Right hindlimb (tissue), 1 donor: ENCODE results near the gene PPP2R5B.
A peak's percentile ranks its signal among the peaks of the same experiment; 100 is the strongest.

ENCODE experiments used
- DNase-seq: peaks from one replicate; pipeline ENCODE4 v3.0.0-alpha.2; 2018

Gene PPP2R5B

DNA sequence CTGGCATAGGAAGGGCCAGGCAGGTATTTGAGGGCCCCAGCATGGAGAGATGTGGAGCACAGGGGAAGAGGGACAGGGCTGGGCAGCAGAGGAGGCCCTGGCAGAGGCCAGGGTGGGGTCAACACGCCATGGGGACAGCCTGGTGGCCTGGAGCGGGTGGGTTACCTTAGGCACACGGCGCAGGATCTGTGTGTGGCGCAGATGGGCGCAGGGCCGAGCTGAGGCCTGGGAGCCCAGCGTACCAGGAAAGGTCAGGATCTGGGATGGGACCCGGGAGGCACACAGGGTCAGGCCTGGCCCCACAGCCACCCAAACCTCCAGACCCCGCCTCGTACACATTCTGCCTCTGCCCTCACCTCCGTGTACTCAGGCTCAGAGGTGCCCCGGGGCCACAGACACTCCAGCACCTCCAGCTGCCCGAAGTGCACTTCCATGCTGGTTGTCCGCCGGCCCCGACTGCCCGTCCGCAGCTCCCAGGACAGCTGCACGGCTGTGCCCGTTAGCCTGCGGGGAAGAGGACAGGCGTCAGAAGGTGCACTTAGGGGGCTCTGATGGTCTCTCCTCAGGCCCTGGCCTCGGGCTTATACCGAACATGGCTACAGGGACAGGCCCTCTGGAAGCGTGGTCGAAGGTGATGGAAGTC is 13.9 kb upstream of the PPP2R5B start:
- no peak for DNase-seq

DNA sequence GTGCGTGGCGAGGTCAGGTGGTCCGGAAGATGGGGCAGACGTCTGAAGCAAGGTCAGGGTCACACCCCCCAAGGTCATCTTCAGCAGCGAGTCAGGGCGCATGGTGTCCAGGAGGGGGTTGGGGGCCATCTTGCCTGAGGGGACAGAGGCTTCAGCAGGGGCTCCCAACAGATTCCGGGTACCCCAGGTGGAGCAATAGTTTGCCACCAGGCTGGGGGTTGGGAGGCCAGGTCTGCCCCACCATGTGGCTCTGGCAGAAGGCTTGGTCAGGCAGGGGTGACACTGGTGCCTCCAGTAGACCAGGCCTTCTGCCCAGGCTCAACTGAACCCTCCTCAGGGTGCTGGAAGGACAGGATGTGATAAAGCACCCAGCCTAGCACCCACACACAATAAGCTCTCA is 13.3 kb upstream of the PPP2R5B start:
- no peak for DNase-seq

DNA sequence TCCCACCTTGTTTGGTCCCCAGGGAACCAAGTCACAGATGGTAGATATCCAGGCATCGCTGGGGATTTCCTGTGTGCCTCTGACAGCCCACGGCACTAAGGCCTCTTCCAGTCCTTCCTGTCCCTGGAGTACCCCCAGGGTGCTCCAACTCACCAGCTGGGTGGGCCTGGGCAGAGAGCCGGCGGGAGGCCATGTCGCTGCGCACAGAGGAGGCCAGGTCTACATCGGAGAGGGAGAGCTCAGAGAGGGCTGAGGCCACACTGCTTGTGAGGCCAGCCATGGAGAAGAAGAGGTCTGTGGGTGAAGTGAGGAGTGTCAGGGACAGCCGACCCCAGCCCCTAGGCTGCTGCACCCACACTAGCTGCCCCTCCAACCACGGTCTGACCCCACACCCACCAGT is 12.8 kb upstream of the PPP2R5B start:
- no peak for DNase-seq

DNA sequence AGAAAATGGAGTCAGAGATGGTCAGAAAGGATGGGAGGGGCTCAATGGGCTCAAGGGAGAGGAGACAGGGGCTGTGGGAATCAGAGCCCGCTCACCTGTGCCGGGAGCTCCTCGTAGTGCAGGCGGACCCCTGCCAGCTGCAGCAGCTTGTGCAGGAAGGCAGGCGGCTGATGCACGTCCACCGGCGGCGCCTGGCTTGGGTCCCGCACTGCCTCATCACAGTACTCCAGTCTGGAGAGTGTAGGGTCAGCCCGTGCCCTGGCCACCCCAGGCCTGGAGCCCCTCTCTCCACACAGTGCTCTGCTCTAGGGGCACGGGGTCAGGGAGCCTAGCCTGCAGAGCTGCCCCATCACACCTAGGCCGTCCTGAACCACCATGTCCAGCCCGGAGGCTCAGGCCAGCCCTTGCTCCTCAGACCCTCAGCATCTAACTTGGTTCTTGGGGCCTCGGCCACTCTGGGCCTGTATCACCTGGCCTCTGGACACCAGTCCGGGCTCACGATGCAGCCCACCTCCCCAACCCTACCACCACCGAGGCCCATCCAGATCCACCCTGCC is 11.2 kb upstream of the PPP2R5B start:
- DNase-seq = no peak

- no peak for DNase-seq
Observed at GRCh38 chr11:64914123-64914522, 10.4 kb upstream of the PPP2R5B start.

DNA sequence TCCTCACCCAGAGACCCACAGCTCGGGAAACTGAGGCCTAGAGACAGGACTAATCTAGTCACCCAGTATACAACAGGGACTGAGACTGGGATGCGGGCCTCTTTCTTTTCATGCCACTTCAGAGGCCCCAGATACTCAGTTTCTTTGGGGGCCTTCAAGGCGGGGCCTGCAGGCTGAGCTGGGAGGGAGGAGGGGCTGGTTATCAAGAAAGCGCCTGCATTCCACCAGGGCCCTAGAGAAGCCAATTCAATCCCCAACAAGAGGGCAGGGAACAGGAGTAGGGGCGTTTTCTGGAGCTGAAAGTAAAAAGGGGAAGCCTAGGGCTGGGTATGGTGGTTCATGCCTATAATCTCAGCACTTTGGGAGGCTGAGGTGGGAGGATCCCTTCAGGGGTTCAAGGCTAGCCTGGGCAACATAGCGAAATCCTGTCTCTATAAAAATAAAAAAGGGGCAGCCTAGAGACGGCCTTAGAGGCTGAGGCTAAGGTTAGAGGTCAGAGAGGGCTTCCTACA is 9.1 kb upstream of the PPP2R5B start:
- DNase-seq = no peak

GRCh38 chr11:64916040-64916774 is 8.3 kb upstream of the PPP2R5B start:
- DNase-seq = no peak

DNA sequence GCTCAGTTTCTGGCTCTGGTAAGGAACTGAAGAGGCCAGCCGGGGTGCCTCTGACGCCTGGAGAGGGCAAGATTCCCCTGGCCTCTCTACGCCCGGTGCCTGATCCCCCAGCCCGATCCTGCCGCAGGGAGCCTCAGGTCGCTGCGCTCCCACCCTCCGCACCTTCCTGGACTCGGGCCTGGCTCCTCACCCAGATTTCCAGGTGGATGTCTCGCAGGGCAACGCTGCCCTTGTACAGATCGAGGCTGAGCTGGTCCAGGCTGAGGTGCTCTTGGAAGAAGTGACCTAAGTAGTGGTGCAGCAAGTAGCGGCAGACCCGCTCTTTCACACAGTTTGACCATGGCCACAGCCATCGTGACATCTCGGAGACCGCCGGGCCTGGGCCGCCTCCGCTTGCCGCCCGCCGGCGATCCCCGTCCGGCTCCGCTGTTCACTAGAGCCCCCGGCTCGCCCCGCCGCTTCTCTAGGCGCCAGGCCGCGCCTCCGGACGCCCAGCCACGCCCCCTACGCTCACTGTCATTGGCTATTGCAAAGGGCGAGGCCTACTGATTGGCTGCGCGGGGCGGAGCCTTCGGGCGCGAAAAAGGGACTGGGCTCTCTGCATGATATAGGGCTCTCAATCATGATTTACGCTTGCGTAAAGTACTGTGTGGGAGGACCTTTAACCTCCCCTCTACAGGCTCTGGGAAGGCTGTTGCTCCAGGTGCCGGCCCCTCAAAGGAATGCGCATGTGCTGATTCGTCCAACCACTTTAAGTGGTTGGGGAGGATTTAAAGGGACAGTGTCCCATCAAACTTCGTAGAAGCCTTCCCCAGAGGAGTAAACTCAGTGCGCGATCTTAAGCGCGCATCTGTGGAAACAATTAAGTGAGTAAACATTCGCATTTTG is 7.5 kb upstream of the PPP2R5B start, which contains the start of gene ATG2A:
Gene ATG2A (minus strand): TSS at position 435 of the 888 bp plus-strand sequence. CDS start 74 bp downstream, at position 361.
- DNase-seq = peak; percentile 99

DNA sequence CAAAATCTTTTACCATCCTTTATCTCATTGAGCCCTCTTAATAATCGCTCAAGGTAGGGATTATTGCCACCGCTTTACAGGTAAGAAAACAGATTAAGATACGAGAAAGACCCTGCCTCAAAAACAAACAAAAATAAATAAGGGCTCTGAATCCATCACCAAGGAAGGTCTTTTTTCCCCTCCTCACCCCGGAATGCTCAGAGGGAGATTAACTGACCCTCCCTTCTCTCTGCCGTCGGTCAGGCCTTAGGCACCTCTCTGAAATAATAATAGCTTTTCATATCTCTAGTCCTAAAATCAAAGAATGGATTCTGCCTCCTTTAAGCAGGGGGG is 6.9 kb upstream of the PPP2R5B start:
- DNase-seq = no peak

GRCh38 chr11:64918017-64918416 is 6.5 kb upstream of the PPP2R5B start:
- no peak for DNase-seq

DNA sequence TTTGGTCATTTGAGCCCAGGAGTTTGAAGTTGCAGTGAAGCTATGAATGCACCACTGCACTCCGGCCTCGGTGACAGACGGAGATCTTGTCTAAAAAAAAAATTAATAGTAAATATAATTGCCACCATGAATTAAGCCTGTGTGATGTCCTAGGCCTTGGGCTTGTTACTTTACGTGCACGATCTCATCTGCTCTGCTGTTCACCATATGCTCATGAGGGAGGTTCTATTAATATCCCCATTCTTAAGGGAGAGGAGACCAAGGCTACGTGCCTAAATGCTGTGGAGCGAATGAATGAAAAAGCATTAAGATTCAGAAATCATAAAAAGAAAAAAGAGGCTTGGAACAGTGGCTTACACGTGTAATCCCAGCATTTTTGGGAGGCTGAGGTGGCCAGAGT is 4.9 kb upstream of the PPP2R5B start:
- DNase-seq = no peak

GRCh38 chr11:64920124-64920523 is 4.4 kb upstream of the PPP2R5B start:
- DNase-seq = no peak

DNA sequence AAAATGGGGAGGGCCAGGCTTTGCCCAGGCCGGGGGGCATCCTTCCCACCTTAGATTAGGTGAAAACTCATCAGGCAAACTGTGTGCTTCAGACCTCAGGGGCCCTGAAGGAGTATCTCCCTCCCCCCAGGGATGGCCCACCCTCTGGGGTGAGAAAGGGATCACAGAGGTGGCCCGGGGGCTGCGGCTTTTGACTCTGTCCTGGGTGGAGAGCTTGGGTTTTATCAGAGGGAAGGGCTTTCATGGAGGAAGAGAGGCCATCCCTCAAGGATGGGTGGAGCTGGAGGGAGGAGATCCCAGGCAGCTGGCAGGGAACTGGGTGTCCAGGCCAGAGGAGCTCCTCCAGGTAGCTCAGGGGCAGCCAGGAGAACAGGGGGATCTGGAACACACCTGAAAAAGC is 3.1 kb upstream of the PPP2R5B start:
- no peak for DNase-seq

DNA sequence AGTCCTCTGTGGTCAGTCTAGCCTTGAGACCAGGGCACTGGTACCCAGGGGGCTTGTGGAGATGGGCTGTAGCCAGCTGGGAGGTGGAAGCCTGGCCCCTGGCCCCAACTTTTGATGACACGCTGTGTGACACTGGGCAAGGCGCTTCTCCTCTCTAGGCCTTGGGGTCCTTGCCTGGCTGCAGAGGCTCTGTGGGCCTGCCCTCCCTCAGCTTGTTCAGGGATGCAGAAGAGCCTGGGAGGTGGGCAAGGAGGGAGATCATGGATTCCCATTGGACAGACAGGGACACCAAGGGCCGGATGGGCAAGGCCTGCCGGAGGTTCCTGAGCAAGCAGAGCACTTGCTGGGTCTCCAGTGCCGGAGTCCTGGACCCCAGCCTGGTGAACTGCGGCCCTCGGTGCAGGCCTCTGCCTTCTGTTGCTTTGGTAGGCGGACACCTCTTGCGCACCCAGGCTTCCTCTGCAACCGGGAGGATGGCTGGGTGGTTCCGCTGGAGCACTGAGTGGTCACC is 1.3 kb upstream of the PPP2R5B start:
- peak; percentile 25 for DNase-seq

GRCh38 chr11:64924910-64925284 is 408 bp downstream of the PPP2R5B start:
- DNase-seq = peak; percentile 44

DNA sequence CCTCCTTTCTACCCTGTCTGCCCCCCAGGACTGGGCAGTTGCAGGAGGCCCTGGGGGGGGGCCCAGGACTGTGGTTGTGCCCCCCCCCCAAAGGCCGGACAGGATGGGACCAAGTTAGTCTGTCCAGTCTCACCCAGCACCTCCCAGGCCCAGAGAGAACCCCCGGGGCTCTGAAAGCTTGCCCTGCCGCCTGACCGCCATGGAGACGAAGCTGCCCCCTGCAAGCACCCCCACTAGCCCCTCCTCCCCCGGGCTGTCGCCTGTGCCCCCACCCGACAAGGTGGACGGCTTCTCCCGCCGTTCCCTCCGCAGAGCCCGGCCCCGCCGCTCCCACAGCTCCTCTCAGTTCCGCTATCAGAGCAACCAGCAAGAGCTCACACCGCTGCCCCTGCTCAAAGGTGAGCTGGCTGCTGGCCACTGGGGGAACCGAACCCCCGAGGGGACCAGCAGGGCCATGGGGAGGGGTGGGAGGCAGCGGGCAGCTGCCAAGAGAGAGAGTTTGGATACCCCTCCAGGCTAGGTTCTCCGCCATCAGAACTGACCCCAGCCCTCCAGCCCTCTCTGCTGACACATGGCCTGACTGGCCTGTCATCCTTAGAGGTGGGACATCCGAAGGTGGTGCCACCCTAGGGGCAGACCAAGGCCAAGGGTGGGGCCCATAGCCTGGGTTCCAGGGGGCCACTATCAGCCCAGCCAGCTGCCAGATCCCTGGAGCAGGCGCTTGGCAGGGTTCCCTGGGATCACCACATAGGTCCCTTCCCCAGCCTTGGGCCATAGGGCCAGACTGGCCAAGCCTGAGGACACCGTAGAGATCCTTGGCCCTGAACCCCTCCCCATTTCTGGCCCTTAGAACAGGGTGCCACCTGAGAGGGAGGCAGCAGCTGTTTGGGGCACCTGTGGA is 1.3 kb downstream of the PPP2R5B start:
- peak; percentile 23 for DNase-seq

- DNase-seq = no peak
Observed at GRCh38 chr11:64926689-64927088, 2.2 kb downstream of the PPP2R5B start.

GRCh38 chr11:64928957-64929356 is 4.5 kb downstream of the PPP2R5B start:
- no peak for DNase-seq

GRCh38 chr11:64929625-64930024 is 5.1 kb downstream of the PPP2R5B start:
- DNase-seq = no peak

DNA sequence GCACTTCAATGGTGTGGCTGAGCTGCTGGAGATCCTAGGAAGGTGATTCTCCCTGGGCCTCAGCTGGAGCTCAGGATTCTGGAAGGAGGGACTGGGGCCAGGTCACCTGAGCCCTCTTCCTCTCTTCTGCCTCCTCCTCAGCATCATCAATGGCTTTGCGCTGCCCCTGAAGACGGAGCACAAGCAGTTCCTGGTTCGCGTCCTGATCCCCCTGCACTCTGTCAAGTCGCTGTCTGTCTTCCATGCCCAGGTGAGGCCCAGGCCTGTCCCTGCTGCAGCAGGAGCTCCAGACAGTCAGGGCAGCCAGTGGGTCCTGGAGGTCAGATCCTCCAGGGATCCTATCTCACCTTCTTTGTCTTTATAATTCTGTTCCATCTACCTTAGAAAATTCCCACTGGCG is 5.9 kb downstream of the PPP2R5B start:
- no peak for DNase-seq

DNA sequence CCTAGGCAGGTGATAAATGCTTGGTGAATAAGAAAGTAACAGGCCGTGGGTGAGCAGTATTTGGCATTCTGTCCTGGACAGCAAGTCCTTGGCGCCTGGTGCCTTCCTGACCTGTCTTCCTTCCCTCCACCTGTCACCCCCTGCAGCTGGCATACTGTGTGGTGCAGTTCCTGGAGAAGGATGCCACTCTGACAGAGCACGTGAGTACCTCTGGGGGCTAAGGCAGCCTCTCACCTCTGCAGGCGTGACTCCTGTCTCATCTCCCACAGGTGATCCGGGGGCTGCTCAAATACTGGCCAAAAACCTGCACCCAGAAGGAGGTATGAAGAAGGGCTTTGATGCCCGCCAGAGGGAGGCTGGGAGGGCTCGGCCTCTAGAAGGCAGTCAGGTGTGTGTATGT is 6.8 kb downstream of the PPP2R5B start:
- no peak for DNase-seq

- DNase-seq = no peak
Observed at GRCh38 chr11:64932324-64932723, 7.8 kb downstream of the PPP2R5B start.
